ENCODE data around the gene PLCH1. TPM values are rescaled to one million over a fixed set of nuclear protein-coding genes. Genes with fewer than 3 reads are reported as not detected.

The PLCH1 gene
- total RNA-seq, 1 experiment from 2014 or later, result 0.34 TPM

GRCh38 chr3:155595371-155595770 lies 149.5 kb downstream of the PLCH1 start:
- Histone ChIP-seq H3K4me3 (ENCODE audit: low read length) (no peak overlapping the region), H3K4me1 (ENCODE audit: low read length) (no peaks in the 10 kb centered on the region), H4K20me1 (ENCODE audit: insufficient read depth, low read depth, low read length) (no peaks in the 10 kb centered on the region), H3K27me3 (ENCODE audit: low read length) (no peaks in the 10 kb centered on the region), H3K27ac (ENCODE audit: low read length) (no peak overlapping the region), H3K9ac (ENCODE audit: low read length) (no peak overlapping the region), H2AFZ (ENCODE audit: low read length) (no peak overlapping the region), H3K4me2 (ENCODE audit: low read depth, low read length, poor library complexity, severe bottlenecking) (no peak overlapping the region), H3K79me2 (ENCODE audit: low read length) (no peaks in the 10 kb centered on the region), H3K36me3 (ENCODE audit: insufficient read depth, low read length) (no peaks in the 10 kb centered on the region), H3K9me2 (replicated peaks; ENCODE audit: insufficient read depth, low read length) (no peaks in the 10 kb centered on the region), H3K9me3 (ENCODE audit: low read length) (no peaks in the 10 kb centered on the region)
- no peak for DNase-seq

- no peak overlapping the region for H3K9ac ChIP-seq (ENCODE audit: low read length)
- H2AFZ ChIP-seq (ENCODE audit: low read length), result no peak overlapping the region
- H3K27ac ChIP-seq (ENCODE audit: low read length), result no peak overlapping the region
- H3K79me2 ChIP-seq (ENCODE audit: low read length), result no peaks in the 10 kb centered on the region
- no peak for DNase-seq
- no peak overlapping the region for H3K4me3 ChIP-seq (ENCODE audit: low read length)
- H3K4me1 ChIP-seq (ENCODE audit: low read length), result no peaks in the 10 kb centered on the region
- no peaks in the 10 kb centered on the region for H3K36me3 ChIP-seq (ENCODE audit: insufficient read depth, low read length)
- H4K20me1 ChIP-seq (ENCODE audit: insufficient read depth, low read depth, low read length), result no peaks in the 10 kb centered on the region
- H3K4me2 ChIP-seq (ENCODE audit: low read depth, low read length, poor library complexity, severe bottlenecking), result no peak overlapping the region
- no peaks in the 10 kb centered on the region for H3K9me3 ChIP-seq (ENCODE audit: low read length)
- no peaks in the 10 kb centered on the region for H3K9me2 ChIP-seq (replicated peaks; ENCODE audit: insufficient read depth, low read length)
- no peaks in the 10 kb centered on the region for H3K27me3 ChIP-seq (ENCODE audit: low read length)
These were observed 150.2 kb downstream of the PLCH1 start for GRCh38 chr3:155594526-155595187.

GRCh38 chr3:155587581-155587980 lies 157.3 kb downstream of the PLCH1 start:
- H3K27ac ChIP-seq (ENCODE audit: low read length), result no peak overlapping the region
- H3K4me3 ChIP-seq (ENCODE audit: low read length), result no peak overlapping the region
- no peak overlapping the region for H2AFZ ChIP-seq (ENCODE audit: low read length)
- DNase-seq, result no peak
- H3K4me1 ChIP-seq (ENCODE audit: low read length), result no peaks in the 10 kb centered on the region
- H3K27me3 ChIP-seq (ENCODE audit: low read length), result no peaks in the 10 kb centered on the region
- H3K4me2 ChIP-seq (ENCODE audit: low read depth, low read length, poor library complexity, severe bottlenecking), result no peak overlapping the region
- no peak overlapping the region for H3K9ac ChIP-seq (ENCODE audit: low read length)
- no peaks in the 10 kb centered on the region for H4K20me1 ChIP-seq (ENCODE audit: insufficient read depth, low read depth, low read length)
- no peaks in the 10 kb centered on the region for H3K9me3 ChIP-seq (ENCODE audit: low read length)
- H3K9me2 ChIP-seq (replicated peaks; ENCODE audit: insufficient read depth, low read length), result no peaks in the 10 kb centered on the region
- H3K36me3 ChIP-seq (ENCODE audit: insufficient read depth, low read length), result no peaks in the 10 kb centered on the region
- H3K79me2 ChIP-seq (ENCODE audit: low read length), result no peaks in the 10 kb centered on the region

- Histone ChIP-seq H3K27ac (ENCODE audit: low read length) (no peak overlapping the region), H3K4me3 (ENCODE audit: low read length) (no peak overlapping the region), H3K27me3 (ENCODE audit: low read length) (no peaks in the 10 kb centered on the region), H3K36me3 (ENCODE audit: insufficient read depth, low read length) (no peaks in the 10 kb centered on the region), H3K9ac (ENCODE audit: low read length) (no peak overlapping the region), H3K4me2 (ENCODE audit: low read depth, low read length, poor library complexity, severe bottlenecking) (no peak overlapping the region), H3K9me3 (ENCODE audit: low read length) (no peaks in the 10 kb centered on the region), H4K20me1 (ENCODE audit: insufficient read depth, low read depth, low read length) (no peaks in the 10 kb centered on the region), H3K79me2 (ENCODE audit: low read length) (no peaks in the 10 kb centered on the region), H3K4me1 (ENCODE audit: low read length) (no peaks in the 10 kb centered on the region), H2AFZ (ENCODE audit: low read length) (no peak overlapping the region), H3K9me2 (replicated peaks; ENCODE audit: insufficient read depth, low read length) (no peaks in the 10 kb centered on the region)
- no peak for DNase-seq
These were observed 159.5 kb downstream of the PLCH1 start for GRCh38 chr3:155585384-155585783.

GRCh38 chr3:155581579-155581978 lies 163.3 kb downstream of the PLCH1 start:
- Histone ChIP-seq H2AFZ (ENCODE audit: low read length) (no peak overlapping the region), H3K4me2 (ENCODE audit: low read depth, low read length, poor library complexity, severe bottlenecking) (no peak overlapping the region), H3K9me2 (replicated peaks; ENCODE audit: insufficient read depth, low read length) (no peaks in the 10 kb centered on the region), H3K4me3 (ENCODE audit: low read length) (no peak overlapping the region), H3K9ac (ENCODE audit: low read length) (no peak overlapping the region), H4K20me1 (ENCODE audit: insufficient read depth, low read depth, low read length) (no peaks in the 10 kb centered on the region), H3K27ac (ENCODE audit: low read length) (no peak overlapping the region), H3K79me2 (ENCODE audit: low read length) (no peaks in the 10 kb centered on the region), H3K4me1 (ENCODE audit: low read length) (no peaks in the 10 kb centered on the region), H3K27me3 (ENCODE audit: low read length) (no peaks in the 10 kb centered on the region), H3K9me3 (ENCODE audit: low read length) (no peaks in the 10 kb centered on the region), H3K36me3 (ENCODE audit: insufficient read depth, low read length) (no peaks in the 10 kb centered on the region)
- no peak for DNase-seq

GRCh38 chr3:155572085-155572484 lies 172.8 kb downstream of the PLCH1 start:
- H3K4me2 ChIP-seq (ENCODE audit: low read depth, low read length, poor library complexity, severe bottlenecking), result no peak overlapping the region
- no peaks in the 10 kb centered on the region for H3K4me1 ChIP-seq (ENCODE audit: low read length)
- no peak overlapping the region for H3K9ac ChIP-seq (ENCODE audit: low read length)
- no peaks in the 10 kb centered on the region for H4K20me1 ChIP-seq (ENCODE audit: insufficient read depth, low read depth, low read length)
- no peaks in the 10 kb centered on the region for H3K36me3 ChIP-seq (ENCODE audit: insufficient read depth, low read length)
- no peaks in the 10 kb centered on the region for H3K9me3 ChIP-seq (ENCODE audit: low read length)
- no peaks in the 10 kb centered on the region for H3K79me2 ChIP-seq (ENCODE audit: low read length)
- H3K9me2 ChIP-seq (replicated peaks; ENCODE audit: insufficient read depth, low read length), result no peaks in the 10 kb centered on the region
- no peak overlapping the region for H3K27ac ChIP-seq (ENCODE audit: low read length)
- DNase-seq, result no peak
- no peak overlapping the region for H3K4me3 ChIP-seq (ENCODE audit: low read length)
- no peaks in the 10 kb centered on the region for H3K27me3 ChIP-seq (ENCODE audit: low read length)
- no peak overlapping the region for H2AFZ ChIP-seq (ENCODE audit: low read length)

GRCh38 chr3:155568295-155568694 lies 176.6 kb downstream of the PLCH1 start:
- H3K27me3 ChIP-seq (ENCODE audit: low read length), result no peaks in the 10 kb centered on the region
- H3K4me2 ChIP-seq (ENCODE audit: low read depth, low read length, poor library complexity, severe bottlenecking), result no peak overlapping the region
- H3K9ac ChIP-seq (ENCODE audit: low read length), result no peak overlapping the region
- H3K27ac ChIP-seq (ENCODE audit: low read length), result no peak overlapping the region
- H4K20me1 ChIP-seq (ENCODE audit: insufficient read depth, low read depth, low read length), result no peaks in the 10 kb centered on the region
- no peaks in the 10 kb centered on the region for H3K9me2 ChIP-seq (replicated peaks; ENCODE audit: insufficient read depth, low read length)
- H3K79me2 ChIP-seq (ENCODE audit: low read length), result no peaks in the 10 kb centered on the region
- H3K4me3 ChIP-seq (ENCODE audit: low read length), result no peak overlapping the region
- no peaks in the 10 kb centered on the region for H3K36me3 ChIP-seq (ENCODE audit: insufficient read depth, low read length)
- no peaks in the 10 kb centered on the region for H3K9me3 ChIP-seq (ENCODE audit: low read length)
- no peak for DNase-seq
- H2AFZ ChIP-seq (ENCODE audit: low read length), result no peak overlapping the region
- no peaks in the 10 kb centered on the region for H3K4me1 ChIP-seq (ENCODE audit: low read length)

GRCh38 chr3:155560594-155560993 lies 184.3 kb downstream of the PLCH1 start:
- H3K4me2 ChIP-seq (ENCODE audit: low read depth, low read length, poor library complexity, severe bottlenecking), result no peak overlapping the region
- no peak for DNase-seq
- no peak overlapping the region for H2AFZ ChIP-seq (ENCODE audit: low read length)
- no peaks in the 10 kb centered on the region for H4K20me1 ChIP-seq (ENCODE audit: insufficient read depth, low read depth, low read length)
- no peaks in the 10 kb centered on the region for H3K27me3 ChIP-seq (ENCODE audit: low read length)
- no peaks in the 10 kb centered on the region for H3K36me3 ChIP-seq (ENCODE audit: insufficient read depth, low read length)
- no peak overlapping the region for H3K27ac ChIP-seq (ENCODE audit: low read length)
- H3K9ac ChIP-seq (ENCODE audit: low read length), result no peak overlapping the region
- no peaks in the 10 kb centered on the region for H3K9me2 ChIP-seq (replicated peaks; ENCODE audit: insufficient read depth, low read length)
- H3K4me1 ChIP-seq (ENCODE audit: low read length), result no peaks in the 10 kb centered on the region
- no peaks in the 10 kb centered on the region for H3K79me2 ChIP-seq (ENCODE audit: low read length)
- H3K4me3 ChIP-seq (ENCODE audit: low read length), result no peak overlapping the region
- no peaks in the 10 kb centered on the region for H3K9me3 ChIP-seq (ENCODE audit: low read length)

All from Karpas-422 (cell line).